ENCODE results near the gene TBC1D13. TPM values are rescaled to one million over a fixed set of nuclear protein-coding genes. Genes with fewer than 3 reads are reported as not detected.
"Not testable (repeated sequence)": the region's sequence is repeated elsewhere in the genome, so short reads cannot be mapped to it uniquely, and the experiment has no call there.

Gene TBC1D13
- total RNA-seq, 1 experiment from 2014 or later, result 39.9 TPM

DNA sequence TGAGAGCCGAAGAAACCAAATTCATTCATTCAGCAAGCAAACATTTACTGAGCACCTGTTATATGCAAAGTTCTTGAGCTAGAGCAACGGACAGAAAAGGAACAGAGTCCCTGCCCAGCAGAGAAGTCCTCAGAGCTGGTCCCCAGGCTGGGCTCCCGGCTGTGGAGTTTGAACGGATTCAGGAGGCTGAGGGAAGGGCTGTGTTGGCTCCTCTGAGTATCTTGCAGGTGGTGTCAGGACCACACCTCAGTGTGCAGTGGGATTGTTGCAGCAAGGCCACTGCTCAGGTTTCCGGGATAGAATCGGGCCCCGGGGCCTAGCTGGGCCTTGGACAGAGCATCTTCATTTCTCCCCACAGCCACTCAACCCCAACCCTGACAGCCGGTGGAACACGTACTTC is 5.1 kb downstream of the TBC1D13 start:
- BruUV-seq (replicated peaks), result no TSS peak
- H3K27ac Mint-ChIP-seq (ENCODE audit: unreplicated experiment), result no peak overlapping the region
- no peak overlapping the region for H3K4me3 Mint-ChIP-seq (ENCODE audit: unreplicated experiment)
- Histone ChIP-seq H3K36me3 (ENCODE audit: control insufficient read depth, insufficient read depth, low read length) (no peaks in the 10 kb centered on the region; the same call in 1 of the 2 replicates), H3K9me3 (no peaks in the 10 kb centered on the region), H3K4me3 (ENCODE audit: low read depth, low read length) (no peak overlapping the region), H3K27me3 (replicated peaks; ENCODE audit: control insufficient read depth, insufficient read depth, low read length) (no peaks in the 10 kb centered on the region), H3K4me1 (no peaks in the 10 kb centered on the region)
- POLR2A ChIA-PET, result no interaction called here
- no peaks in the 10 kb centered on the region for H3K27me3 Mint-ChIP-seq (ENCODE audit: insufficient read depth, unreplicated experiment)
- TF ChIP-seq, protein P1, sequence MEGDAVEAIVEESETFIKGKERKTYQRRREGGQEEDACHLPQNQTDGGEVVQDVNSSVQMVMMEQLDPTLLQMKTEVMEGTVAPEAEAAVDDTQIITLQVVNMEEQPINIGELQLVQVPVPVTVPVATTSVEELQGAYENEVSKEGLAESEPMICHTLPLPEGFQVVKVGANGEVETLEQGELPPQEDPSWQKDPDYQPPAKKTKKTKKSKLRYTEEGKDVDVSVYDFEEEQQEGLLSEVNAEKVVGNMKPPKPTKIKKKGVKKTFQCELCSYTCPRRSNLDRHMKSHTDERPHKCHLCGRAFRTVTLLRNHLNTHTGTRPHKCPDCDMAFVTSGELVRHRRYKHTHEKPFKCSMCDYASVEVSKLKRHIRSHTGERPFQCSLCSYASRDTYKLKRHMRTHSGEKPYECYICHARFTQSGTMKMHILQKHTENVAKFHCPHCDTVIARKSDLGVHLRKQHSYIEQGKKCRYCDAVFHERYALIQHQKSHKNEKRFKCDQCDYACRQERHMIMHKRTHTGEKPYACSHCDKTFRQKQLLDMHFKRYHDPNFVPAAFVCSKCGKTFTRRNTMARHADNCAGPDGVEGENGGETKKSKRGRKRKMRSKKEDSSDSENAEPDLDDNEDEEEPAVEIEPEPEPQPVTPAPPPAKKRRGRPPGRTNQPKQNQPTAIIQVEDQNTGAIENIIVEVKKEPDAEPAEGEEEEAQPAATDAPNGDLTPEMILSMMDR (IDR thresholded peaks at IDR 0.05; ENCODE audit: insufficient read depth in 1 of 2, low read depth in 1 of 2, low read length in 1 of 2, severe bottlenecking in 1 of 2, unreplicated experiment in 1 of 2), result no peak
- CTCF ChIA-PET, result no interaction called here
- peaks cover 5% of the 10 kb centered on the region for H3K4me1 Mint-ChIP-seq (ENCODE audit: low read depth, unreplicated experiment)
- no peak for DNase-seq
- intact Hi-C loops (cut with micrococcal nuclease; ENCODE audit: unreplicated experiment), result no loop called here
- no peaks in the 10 kb centered on the region for H3K9me3 Mint-ChIP-seq (ENCODE audit: unreplicated experiment)
- H3K36me3 Mint-ChIP-seq (ENCODE audit: insufficient read depth, unreplicated experiment), result peaks cover 9% of the 10 kb centered on the region

DNA sequence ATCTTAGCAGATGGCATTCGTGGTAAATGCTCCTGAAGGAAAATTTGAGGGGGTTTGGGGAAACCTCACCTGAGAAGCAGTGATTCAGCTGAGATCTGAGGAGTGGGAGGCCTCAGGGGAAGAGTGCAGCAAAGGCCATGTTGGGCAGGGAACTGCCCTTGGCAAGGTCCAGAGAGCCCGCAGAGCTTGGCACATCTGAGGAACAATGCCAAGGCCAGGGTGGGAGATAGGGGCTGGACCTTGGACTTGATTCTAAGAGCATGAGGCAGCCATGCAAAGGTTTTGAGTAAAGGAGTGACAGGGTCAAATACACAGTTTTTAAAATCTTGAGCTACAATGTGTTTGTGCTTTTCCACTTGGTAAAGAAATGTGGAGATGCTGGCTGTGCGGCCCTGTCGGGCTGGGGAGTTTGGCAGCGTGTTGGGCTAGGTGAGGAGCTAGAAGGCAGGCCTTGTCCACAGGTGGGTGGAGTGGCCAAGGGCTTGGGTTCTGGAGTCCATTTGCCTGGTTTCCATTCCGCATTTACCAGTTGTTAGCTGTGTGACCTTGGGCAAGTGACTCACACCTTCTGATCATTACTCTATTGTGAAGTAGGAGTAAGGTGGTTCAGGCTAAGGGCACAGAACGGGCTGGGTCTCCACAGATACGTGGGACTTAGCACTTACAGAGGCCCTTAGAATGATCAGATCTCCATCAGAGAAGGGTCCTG is 6.1 kb downstream of the TBC1D13 start:
- Histone ChIP-seq H3K4me3 (ENCODE audit: low read depth, low read length) (no peak overlapping the region), H3K36me3 (ENCODE audit: control insufficient read depth, insufficient read depth, low read length) (no peaks in the 10 kb centered on the region; the same call in 1 of the 2 replicates), H3K9me3 (no peaks in the 10 kb centered on the region), H3K4me1 (no peaks in the 10 kb centered on the region), H3K27me3 (replicated peaks; ENCODE audit: control insufficient read depth, insufficient read depth, low read length) (no peaks in the 10 kb centered on the region)
- Mint-ChIP-seq H3K27ac (ENCODE audit: unreplicated experiment) (no peak overlapping the region), H3K9me3 (ENCODE audit: unreplicated experiment) (no peaks in the 10 kb centered on the region), H3K27me3 (ENCODE audit: insufficient read depth, unreplicated experiment) (no peaks in the 10 kb centered on the region), H3K4me1 (ENCODE audit: low read depth, unreplicated experiment) (peaks cover 5% of the 10 kb centered on the region), H3K4me3 (ENCODE audit: unreplicated experiment) (no peak overlapping the region), H3K36me3 (ENCODE audit: insufficient read depth, unreplicated experiment) (peaks cover 12% of the 10 kb centered on the region)
- POLR2A ChIA-PET, result interaction anchor here (0.5 kb wide), 1 partner anchor 126 kb away, joined by 4 read pairs; no protein-coding TSS in a partner anchor
- no TSS peak for BruUV-seq (replicated peaks)
- TF ChIP-seq, protein P1 (IDR thresholded peaks at IDR 0.05; ENCODE audit: insufficient read depth in 1 of 2, low read depth in 1 of 2, low read length in 1 of 2, severe bottlenecking in 1 of 2, unreplicated experiment in 1 of 2), result no peak
- CTCF ChIA-PET, result interaction anchor here (0.6 to 0.7 kb wide), 2 partner anchors 21 to 235 kb away, joined by 3 to 8 read pairs; partner anchors contain the start of gene SH3GLB2
- intact Hi-C loops (cut with micrococcal nuclease; ENCODE audit: unreplicated experiment), result no loop called here
- no peak for DNase-seq

DNA sequence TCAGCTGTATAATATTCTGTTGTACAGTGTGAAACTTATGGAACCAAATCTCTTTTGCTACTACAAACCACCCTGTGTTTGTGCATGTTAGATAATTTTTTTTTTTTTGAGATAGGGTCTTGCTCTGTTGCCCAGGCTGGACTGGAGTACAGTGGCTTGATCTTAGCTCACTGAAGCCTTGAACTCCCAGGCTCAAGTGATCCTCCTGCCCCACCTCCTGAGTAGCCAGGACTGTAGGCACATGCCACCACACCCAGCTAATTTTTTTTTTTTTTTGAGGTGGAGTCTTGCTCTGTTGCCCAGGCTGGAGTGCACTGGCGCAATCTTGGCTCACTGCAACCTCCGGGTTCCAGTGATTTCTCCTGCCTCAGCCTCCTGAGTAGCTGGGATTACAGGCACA is 7.9 kb downstream of the TBC1D13 start:
- H3K4me3 ChIP-seq (ENCODE audit: low read depth, low read length); H3K9me3 Mint-ChIP-seq (ENCODE audit: unreplicated experiment); H3K36me3 ChIP-seq (ENCODE audit: control insufficient read depth, insufficient read depth, low read length); BruUV-seq (replicated peaks); H3K27ac Mint-ChIP-seq (ENCODE audit: unreplicated experiment); DNase-seq; H3K4me1 Mint-ChIP-seq (ENCODE audit: low read depth, unreplicated experiment); intact Hi-C loops (cut with micrococcal nuclease; ENCODE audit: unreplicated experiment); H3K9me3 ChIP-seq; H3K4me3 Mint-ChIP-seq (ENCODE audit: unreplicated experiment); H3K27me3 Mint-ChIP-seq (ENCODE audit: insufficient read depth, unreplicated experiment); H3K27me3 ChIP-seq (replicated peaks; ENCODE audit: control insufficient read depth, insufficient read depth, low read length); POLR2A ChIA-PET; H3K4me1 ChIP-seq: not testable (repeated sequence)
- peaks cover 14% of the 10 kb centered on the region for H3K36me3 Mint-ChIP-seq (ENCODE audit: insufficient read depth, unreplicated experiment)
- CTCF ChIA-PET, result interaction anchor here (0.6 kb wide), 1 partner anchor 19 kb away, joined by 4 read pairs; no protein-coding TSS in a partner anchor

Measured in Caco-2 (cell line).